Measurements from ENCODE around the gene FAM180B.
"Not testable (repeated sequence)": the region's sequence is repeated elsewhere in the genome, so short reads cannot be mapped to it uniquely, and the experiment has no call there.

FAM180B gene

GRCh38 chr11:47586098-47586855, at the start of gene FAM180B:
Gene FAM180B (plus strand): TSS chr11:47586678. CDS start chr11:47586769, 91 bp downstream.
- DNase-seq = no peak

- no peak for DNase-seq
These were observed 49.6 kb upstream of the FAM180B start for GRCh38 chr11:47536915-47537314.

- peak; percentile 23 to 31 for DNase-seq
These were observed 47.5 kb upstream of the FAM180B start for GRCh38 chr11:47538741-47539565.

- no peak for DNase-seq
These were observed 46.8 kb upstream of the FAM180B start for GRCh38 chr11:47539681-47540039.

GRCh38 chr11:47541070-47541469, 45.4 kb upstream of the FAM180B start:
- no peak for DNase-seq

- no peak for DNase-seq
These were observed 41.2 kb upstream of the FAM180B start for GRCh38 chr11:47545298-47545697.

GRCh38 chr11:47546274-47546673, 40.2 kb upstream of the FAM180B start:
- not testable (repeated sequence) for DNase-seq

GRCh38 chr11:47550288-47551047, 36.0 kb upstream of the FAM180B start:
- DNase-seq = no peak

GRCh38 chr11:47551086-47551485, 35.4 kb upstream of the FAM180B start:
- no peak for DNase-seq

GRCh38 chr11:47552056-47552565, 34.4 kb upstream of the FAM180B start:
- DNase-seq = no peak

- peak; percentile 92 to 93 for DNase-seq
These were observed 33.7 kb upstream of the FAM180B start, which contains the start of gene CELF1 for GRCh38 chr11:47552566-47553405. Gene CELF1 (minus strand): TSS chr11:47553132. CDS start chr11:47499523, 53,609 bp downstream.

- DNase-seq = peak in 1 of 2 experiments; percentile 92
These were observed 33.1 kb upstream of the FAM180B start for GRCh38 chr11:47553406-47553743.

- not testable (repeated sequence) for DNase-seq
These were observed 29.5 kb upstream of the FAM180B start for GRCh38 chr11:47557004-47557403.

- no peak for DNase-seq
These were observed 27.8 kb upstream of the FAM180B start for GRCh38 chr11:47558695-47559094.

- DNase-seq = no peak
These were observed 26.1 kb upstream of the FAM180B start for GRCh38 chr11:47560426-47560825.

- not testable (repeated sequence) for DNase-seq
These were observed 24.1 kb upstream of the FAM180B start for GRCh38 chr11:47562393-47562792.

- DNase-seq = not testable (repeated sequence)
These were observed 22.1 kb upstream of the FAM180B start for GRCh38 chr11:47564366-47564765.

GRCh38 chr11:47564933-47565339, 21.5 kb upstream of the FAM180B start:
- no peak for DNase-seq

GRCh38 chr11:47565340-47566148, 20.9 kb upstream of the FAM180B start, which contains the start of gene PTPMT1:
Gene PTPMT1 (plus strand): TSS chr11:47565599. CDS start chr11:47565623, 24 bp downstream.
- DNase-seq = peak in 1 of 2 experiments; percentile 58

GRCh38 chr11:47566149-47566698, 20.3 kb upstream of the FAM180B start:
- no peak for DNase-seq

- no peak for DNase-seq
These were observed 16.8 kb upstream of the FAM180B start for GRCh38 chr11:47569646-47570045.
